ENCODE measurements around the gene LPCAT2. TPM values are rescaled to one million over a fixed set of nuclear protein-coding genes. Genes with fewer than 3 reads are reported as not detected.

Gene LPCAT2
- total RNA-seq, 2 donors from 2014 or later = 10.8 to 13.6 TPM

GRCh38 chr16:55477736-55478135 is 31.1 kb upstream of the LPCAT2 start:
- no peaks in the 10 kb centered on the region for H3K4me1 ChIP-seq (replicated peaks)
- H3K4me3 ChIP-seq = no peak overlapping the region
- DNase-seq (ENCODE audit: low spot score) = no peak
- H3K36me3 ChIP-seq = no peaks in the 10 kb centered on the region
- H3K27me3 ChIP-seq (replicated peaks; ENCODE audit: insufficient read depth) = no peaks in the 10 kb centered on the region
- H3K27ac ChIP-seq = peak overlapping the region in 1 of 2 donors; percentile 11
- 87% methylated on average over 3 of the region's 3 CpGs for WGBS
- H3K9me3 ChIP-seq = no peaks in the 10 kb centered on the region
- intact Hi-C loops (cut with DNase I) = no loop called here
- TF ChIP-seq POLR2A (IDR thresholded peaks at IDR 0.05) (no peak), CTCF (IDR thresholded peaks at IDR 0.05) (no peak), POLR2AphosphoS5 (IDR thresholded peaks at IDR 0.05) (no peak)

- H3K4me1 ChIP-seq (replicated peaks) = no peaks in the 10 kb centered on the region
- H3K4me3 ChIP-seq = peak within 1 kb of the TSS; percentile 40 to 44
- WGBS = 10% methylated on average over 43 of the region's 46 CpGs
- no peaks in the 10 kb centered on the region for H3K27me3 ChIP-seq (replicated peaks; ENCODE audit: insufficient read depth)
- H3K9me3 ChIP-seq = no peaks in the 10 kb centered on the region
- no peak for TF ChIP-seq POLR2A (IDR thresholded peaks at IDR 0.05)
- no peak for TF ChIP-seq CTCF (IDR thresholded peaks at IDR 0.05)
- TF ChIP-seq POLR2AphosphoS5 (IDR thresholded peaks at IDR 0.05) = no peak
- H3K27ac ChIP-seq = peak within 1 kb of the TSS; percentile 59 to 64
- H3K36me3 ChIP-seq = no peaks in the 10 kb centered on the region
- no peak for DNase-seq (ENCODE audit: low spot score)
- intact Hi-C loops (cut with DNase I) = no loop called here
Measured at GRCh38 chr16:55478827-55479429, 29.9 kb upstream of the LPCAT2 start, which contains the start of gene MMP2. Gene MMP2 (plus strand): TSS chr16:55479198. CDS start chr16:55479480, 282 bp downstream.

GRCh38 chr16:55479430-55480140 is 29.3 kb upstream of the LPCAT2 start:
- intact Hi-C loops (cut with DNase I) = no loop called here
- Histone ChIP-seq H3K27me3 (replicated peaks; ENCODE audit: insufficient read depth) (no peaks in the 10 kb centered on the region), H3K27ac (peak overlapping the region; percentile 59 to 64), H3K9me3 (no peaks in the 10 kb centered on the region), H3K4me1 (replicated peaks) (no peaks in the 10 kb centered on the region), H3K36me3 (no peaks in the 10 kb centered on the region), H3K4me3 (peak overlapping the region; percentile 40 to 44)
- no peak for DNase-seq (ENCODE audit: low spot score)
- under 1% methylated on average over 31 of the region's 41 CpGs for WGBS
- TF ChIP-seq POLR2AphosphoS5 (IDR thresholded peaks at IDR 0.05) = no peak
- TF ChIP-seq CTCF (IDR thresholded peaks at IDR 0.05) = no peak
- no peak for TF ChIP-seq POLR2A (IDR thresholded peaks at IDR 0.05)

GRCh38 chr16:55480228-55480655 is 28.6 kb upstream of the LPCAT2 start:
- TF ChIP-seq POLR2A (IDR thresholded peaks at IDR 0.05) (no peak), POLR2AphosphoS5 (IDR thresholded peaks at IDR 0.05) (peak; percentile 57), CTCF (IDR thresholded peaks at IDR 0.05) (no peak)
- H3K27me3 ChIP-seq (replicated peaks; ENCODE audit: insufficient read depth) = no peaks in the 10 kb centered on the region
- H3K27ac ChIP-seq = peak overlapping the region; percentile 40 to 64
- no peaks in the 10 kb centered on the region for H3K36me3 ChIP-seq
- WGBS = under 1% methylated on average over 21 of the region's 25 CpGs
- peak overlapping the region; percentile 40 to 44 for H3K4me3 ChIP-seq
- intact Hi-C loops (cut with DNase I) = no loop called here
- no peaks in the 10 kb centered on the region for H3K4me1 ChIP-seq (replicated peaks)
- H3K9me3 ChIP-seq = no peaks in the 10 kb centered on the region
- DNase-seq (ENCODE audit: low spot score) = peak; percentile 61
